DOHH2 (cell line): ENCODE data around the gene CIDEB.

ENCODE experiments used
- H3F3A ChIP-seq: fragments of 200-600 bp; sonication (generic), shearing (Covaris generic); 2 replicates; pipeline ENCODE4 v1.6.0; 2016; ENCODE audit warnings: antibody characterized with exemption, mild to moderate bottlenecking; ENCODE audit not compliant: control insufficient read depth, insufficient read depth
- H3K27ac ChIP-seq: fragments of 200-600 bp; sonication (generic); 2 replicates; pipeline ENCODE4 v1.5.1; 2014; ENCODE audit warnings: low read depth, mild to moderate bottlenecking, low read length, moderate library complexity
- H3K27me3 ChIP-seq: fragments of 200-600 bp; sonication (generic); 2 replicates; pipeline ENCODE4 v1.6.1; 2014; ENCODE audit warnings: mild to moderate bottlenecking, low read length, mixed read lengths; ENCODE audit not compliant: control insufficient read depth
- H3K36me3 ChIP-seq: fragments of 200-600 bp; sonication (generic); 2 replicates; pipeline ENCODE4 v1.6.1; 2014; ENCODE audit warnings: mild to moderate bottlenecking, low read length, moderate library complexity, mixed read lengths; ENCODE audit not compliant: control insufficient read depth
- H3K4me1 ChIP-seq: fragments of 200-600 bp; sonication (generic); 2 replicates; pipeline ENCODE4 v1.6.1; 2014; ENCODE audit warnings: mild to moderate bottlenecking, low read length, mixed read lengths; ENCODE audit not compliant: control insufficient read depth
- H3K4me2 ChIP-seq: fragments of 200-600 bp; sonication (generic); 2 replicates; pipeline ENCODE4 v1.6.0; 2014; ENCODE audit warnings: mild to moderate bottlenecking, low read length, moderate library complexity
- H3K4me3 ChIP-seq: fragments of 200-600 bp; sonication (generic); 2 replicates; pipeline ENCODE4 v1.5.1; 2014; ENCODE audit warnings: mild to moderate bottlenecking, low read length, mixed read lengths
- H3K79me2 ChIP-seq: fragments of 200-600 bp; sonication (generic); 2 replicates; pipeline ENCODE4 v1.6.1; 2014; ENCODE audit warnings: mild to moderate bottlenecking, low read length, mixed read lengths; ENCODE audit not compliant: control insufficient read depth
- H3K9me2 ChIP-seq: fragments of 200-600 bp; sonication (generic); replicated peaks from 2 replicates; pipeline ENCODE4 v1.6.1; 2014; ENCODE audit warnings: mild to moderate bottlenecking, low read length, mixed read lengths; ENCODE audit not compliant: control insufficient read depth
- H3K9me3 ChIP-seq: fragments of 200-600 bp; sonication (generic); 2 replicates; pipeline ENCODE4 v1.6.1; 2014; ENCODE audit warnings: antibody characterized with exemption, low read length, mixed read lengths; ENCODE audit not compliant: control insufficient read depth, insufficient read depth
- H4K20me1 ChIP-seq: fragments of 200-600 bp; sonication (generic); 2 replicates; pipeline ENCODE4 v1.6.0; 2014; ENCODE audit warnings: low read depth, mild to moderate bottlenecking, antibody characterized with exemption, low read length, moderate library complexity; ENCODE audit not compliant: control insufficient read depth, insufficient read depth
- EZH2phosphoT487 ChIP-seq: fragments of 200-600 bp; sonication (generic); IDR thresholded peaks from 2 replicates; pipeline ENCODE4 v1.6.1; 2017; ENCODE audit warnings: borderline replicate concordance, mild to moderate bottlenecking, antibody characterized with exemption, low read length, moderate library complexity, mixed read lengths
- TF ChIP-seq, protein P1 (sequence below): fragments of 200-600 bp; sonication (generic); IDR thresholded peaks from one replicate; pipeline ENCODE4 v1.5.1; 2014; ENCODE audit warnings: antibody characterized with exemption, mild to moderate bottlenecking, low read depth, low read length; ENCODE audit not compliant: poor library complexity, severe bottlenecking

The CIDEB gene

GRCh38 chr14:24342889-24343288 is 35.1 kb upstream of the CIDEB start:
- H3K27me3 ChIP-seq = peaks cover 26% of the 10 kb centered on the region
- no peaks in the 10 kb centered on the region for H3K9me3 ChIP-seq
- no peak overlapping the region for H3K4me3 ChIP-seq
- H3K4me2 ChIP-seq = no peak overlapping the region
- H3K4me1 ChIP-seq = peaks cover 13% of the 10 kb centered on the region
- TF ChIP-seq, protein P1, sequence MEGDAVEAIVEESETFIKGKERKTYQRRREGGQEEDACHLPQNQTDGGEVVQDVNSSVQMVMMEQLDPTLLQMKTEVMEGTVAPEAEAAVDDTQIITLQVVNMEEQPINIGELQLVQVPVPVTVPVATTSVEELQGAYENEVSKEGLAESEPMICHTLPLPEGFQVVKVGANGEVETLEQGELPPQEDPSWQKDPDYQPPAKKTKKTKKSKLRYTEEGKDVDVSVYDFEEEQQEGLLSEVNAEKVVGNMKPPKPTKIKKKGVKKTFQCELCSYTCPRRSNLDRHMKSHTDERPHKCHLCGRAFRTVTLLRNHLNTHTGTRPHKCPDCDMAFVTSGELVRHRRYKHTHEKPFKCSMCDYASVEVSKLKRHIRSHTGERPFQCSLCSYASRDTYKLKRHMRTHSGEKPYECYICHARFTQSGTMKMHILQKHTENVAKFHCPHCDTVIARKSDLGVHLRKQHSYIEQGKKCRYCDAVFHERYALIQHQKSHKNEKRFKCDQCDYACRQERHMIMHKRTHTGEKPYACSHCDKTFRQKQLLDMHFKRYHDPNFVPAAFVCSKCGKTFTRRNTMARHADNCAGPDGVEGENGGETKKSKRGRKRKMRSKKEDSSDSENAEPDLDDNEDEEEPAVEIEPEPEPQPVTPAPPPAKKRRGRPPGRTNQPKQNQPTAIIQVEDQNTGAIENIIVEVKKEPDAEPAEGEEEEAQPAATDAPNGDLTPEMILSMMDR = no peak
- no peaks in the 10 kb centered on the region for H3K79me2 ChIP-seq
- H3F3A ChIP-seq = no peaks in the 10 kb centered on the region; the same call in 1 of the 2 replicates
- H3K27ac ChIP-seq = no peak overlapping the region
- H3K9me2 ChIP-seq = no peaks in the 10 kb centered on the region
- no peaks in the 10 kb centered on the region for H3K36me3 ChIP-seq
- no peaks in the 10 kb centered on the region for H4K20me1 ChIP-seq

GRCh38 chr14:24340606-24341005 is 32.8 kb upstream of the CIDEB start:
- peaks cover 14% of the 10 kb centered on the region for H3K27me3 ChIP-seq
- no peaks in the 10 kb centered on the region for H3K9me3 ChIP-seq
- H3K4me1 ChIP-seq = peaks cover 13% of the 10 kb centered on the region
- H3K4me2 ChIP-seq = no peak overlapping the region
- no peak overlapping the region for H3K27ac ChIP-seq
- no peak overlapping the region for H3K4me3 ChIP-seq
- no peaks in the 10 kb centered on the region for H4K20me1 ChIP-seq
- no peaks in the 10 kb centered on the region for H3K36me3 ChIP-seq
- TF ChIP-seq, protein P1 = no peak
- no peak for TF ChIP-seq EZH2phosphoT487
- H3K9me2 ChIP-seq = no peaks in the 10 kb centered on the region
- H3K79me2 ChIP-seq = no peaks in the 10 kb centered on the region
- H3F3A ChIP-seq = no peaks in the 10 kb centered on the region; the same call in 1 of the 2 replicates

DNA sequence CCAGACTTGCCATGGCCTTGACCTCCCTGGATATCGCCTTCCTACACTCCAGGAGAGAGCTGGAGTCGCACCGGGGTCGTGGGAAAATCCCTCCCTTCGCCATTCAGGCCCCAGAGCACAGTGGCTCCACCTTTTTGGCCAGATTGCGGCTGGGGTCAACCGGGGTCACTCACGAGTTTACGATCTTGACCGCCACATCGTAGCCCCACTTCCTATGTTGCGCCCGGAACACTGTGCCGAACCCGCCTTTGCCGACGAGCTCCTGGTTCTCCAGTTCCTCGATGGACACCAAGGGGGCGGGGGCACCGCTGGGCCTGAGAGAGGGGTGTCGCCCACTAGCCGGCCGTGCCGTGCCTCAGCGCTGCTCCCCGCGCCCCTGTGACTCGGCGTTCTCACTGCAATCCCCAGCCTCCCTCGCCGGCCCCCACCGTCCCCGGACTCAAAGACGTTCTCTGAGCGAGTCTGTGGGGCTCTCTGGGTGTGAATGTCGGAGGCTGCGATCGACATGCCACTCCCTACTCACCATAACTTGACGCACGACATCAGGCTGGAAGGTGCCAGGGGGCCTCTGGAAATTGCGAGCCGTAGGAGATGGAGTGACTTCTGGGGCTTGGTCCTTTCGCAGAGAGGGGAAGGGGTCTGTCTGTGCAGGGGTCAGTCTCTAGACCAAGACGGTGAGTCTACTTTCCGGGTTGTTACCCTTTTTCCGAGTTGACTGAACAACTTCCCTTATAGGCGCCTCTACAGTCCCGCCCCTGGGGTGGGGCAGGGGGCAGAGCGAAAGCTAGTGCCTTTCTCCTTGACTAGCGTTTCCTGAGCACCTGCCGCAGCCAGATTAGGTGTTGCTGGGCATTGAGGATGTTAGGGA is 31.7 kb upstream of the CIDEB start, which contains the start of gene RIPK3:
Gene RIPK3 (minus strand): TSS at position 708 of the 868 bp plus-strand sequence. CDS start 165 bp downstream, at position 543.
- peaks cover 13% of the 10 kb centered on the region for H3K4me1 ChIP-seq
- no peaks in the 10 kb centered on the region; the same call in 1 of the 2 replicates for H3F3A ChIP-seq
- no peaks in the 10 kb centered on the region for H3K9me2 ChIP-seq
- H3K27ac ChIP-seq = no peak within 1 kb of the TSS
- H3K79me2 ChIP-seq = no peaks in the 10 kb centered on the region
- TF ChIP-seq EZH2phosphoT487 = no peak
- TF ChIP-seq, protein P1 = no peak
- peak within 1 kb of the TSS; percentile 90 for H3K4me2 ChIP-seq
- H4K20me1 ChIP-seq = no peaks in the 10 kb centered on the region
- H3K27me3 ChIP-seq = peaks cover 14% of the 10 kb centered on the region
- H3K4me3 ChIP-seq = peak within 1 kb of the TSS; percentile 83
- no peaks in the 10 kb centered on the region for H3K9me3 ChIP-seq
- H3K36me3 ChIP-seq = no peaks in the 10 kb centered on the region
